ENCODE measurements around the gene FSTL4.

DNA sequence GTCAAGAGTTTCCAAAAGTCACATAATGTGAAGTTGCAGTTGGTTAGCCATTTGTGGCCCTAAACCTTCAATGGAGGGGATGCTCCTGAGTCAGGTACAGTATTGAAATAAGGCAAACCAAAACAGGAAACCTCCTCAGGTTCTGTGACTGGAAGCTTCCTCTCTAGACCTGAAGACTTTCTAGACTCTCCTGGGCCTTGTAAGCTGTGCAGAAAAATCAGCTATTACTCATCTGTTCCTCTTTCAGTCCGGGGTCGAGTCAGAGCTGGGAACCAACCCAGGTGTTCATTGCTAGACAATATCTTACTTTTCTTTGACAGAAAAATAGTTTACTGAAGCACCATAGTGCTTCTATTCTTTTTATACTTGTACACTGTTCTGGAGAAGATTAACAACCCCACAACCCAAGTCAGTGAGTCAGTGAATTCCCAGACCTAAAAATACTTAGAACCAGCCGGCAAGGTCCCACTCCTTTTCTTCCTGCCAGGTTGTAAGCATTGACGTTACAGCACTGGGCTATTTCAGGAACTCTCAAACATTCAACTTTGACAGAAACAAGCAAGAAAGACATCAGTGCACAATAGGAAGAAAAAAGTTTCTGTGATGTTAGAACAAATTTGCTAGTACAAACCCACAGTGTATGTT lies 47.3 kb downstream of the FSTL4 start:
- TF ChIP-seq, protein P1, sequence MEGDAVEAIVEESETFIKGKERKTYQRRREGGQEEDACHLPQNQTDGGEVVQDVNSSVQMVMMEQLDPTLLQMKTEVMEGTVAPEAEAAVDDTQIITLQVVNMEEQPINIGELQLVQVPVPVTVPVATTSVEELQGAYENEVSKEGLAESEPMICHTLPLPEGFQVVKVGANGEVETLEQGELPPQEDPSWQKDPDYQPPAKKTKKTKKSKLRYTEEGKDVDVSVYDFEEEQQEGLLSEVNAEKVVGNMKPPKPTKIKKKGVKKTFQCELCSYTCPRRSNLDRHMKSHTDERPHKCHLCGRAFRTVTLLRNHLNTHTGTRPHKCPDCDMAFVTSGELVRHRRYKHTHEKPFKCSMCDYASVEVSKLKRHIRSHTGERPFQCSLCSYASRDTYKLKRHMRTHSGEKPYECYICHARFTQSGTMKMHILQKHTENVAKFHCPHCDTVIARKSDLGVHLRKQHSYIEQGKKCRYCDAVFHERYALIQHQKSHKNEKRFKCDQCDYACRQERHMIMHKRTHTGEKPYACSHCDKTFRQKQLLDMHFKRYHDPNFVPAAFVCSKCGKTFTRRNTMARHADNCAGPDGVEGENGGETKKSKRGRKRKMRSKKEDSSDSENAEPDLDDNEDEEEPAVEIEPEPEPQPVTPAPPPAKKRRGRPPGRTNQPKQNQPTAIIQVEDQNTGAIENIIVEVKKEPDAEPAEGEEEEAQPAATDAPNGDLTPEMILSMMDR (IDR thresholded peaks at IDR 0.05): no peak
- no peak for TF ChIP-seq POLR2A (IDR thresholded peaks at IDR 0.05)

Measured in ovary (tissue), 3 donors.